ENCODE results near the gene SPEF2.
"Not testable (repeated sequence)": the region's sequence is repeated elsewhere in the genome, so short reads cannot be mapped to it uniquely, and the experiment has no call there.

SPEF2 gene

DNA sequence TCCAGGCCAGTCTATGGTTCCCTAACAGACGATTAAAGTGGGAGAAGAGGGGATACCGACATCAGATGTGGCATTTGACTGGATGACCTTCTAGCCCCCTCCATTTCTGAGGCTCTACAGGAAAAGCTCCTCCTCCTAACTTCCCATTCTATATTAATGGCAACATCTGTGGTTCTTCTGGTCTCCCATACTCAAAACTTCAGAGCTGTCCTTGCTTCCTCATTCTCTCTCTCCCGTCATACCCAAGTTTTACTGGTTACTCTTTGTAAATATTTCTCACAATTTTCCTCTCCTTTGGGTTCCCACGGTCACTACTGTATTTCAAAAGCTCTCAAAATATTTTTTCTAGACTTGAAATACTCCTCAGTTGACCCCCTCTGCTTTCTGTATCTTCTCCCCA is 203.1 kb downstream of the SPEF2 start:
- no peak for DNase-seq (ENCODE audit: low read depth)

DNA sequence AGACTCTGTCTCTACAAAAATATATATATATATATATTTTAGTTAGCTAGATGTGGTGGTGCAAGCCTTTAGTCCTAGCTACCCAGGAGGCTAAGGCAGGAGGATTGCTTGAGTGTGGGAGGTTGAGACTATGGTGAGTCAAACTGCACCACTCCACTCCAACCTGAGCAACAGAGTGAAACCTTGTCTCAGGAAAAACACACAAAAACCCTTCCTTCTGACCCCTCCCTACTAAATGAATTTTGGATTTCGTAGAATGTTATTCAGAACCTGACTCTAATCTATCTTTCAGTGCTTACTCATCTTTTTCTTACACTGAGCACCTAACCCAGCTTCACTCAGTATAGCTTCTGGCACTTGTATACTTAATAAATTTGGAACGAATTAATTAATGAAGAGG is 203.8 kb downstream of the SPEF2 start:
- DNase-seq (ENCODE audit: low read depth), result no peak

DNA sequence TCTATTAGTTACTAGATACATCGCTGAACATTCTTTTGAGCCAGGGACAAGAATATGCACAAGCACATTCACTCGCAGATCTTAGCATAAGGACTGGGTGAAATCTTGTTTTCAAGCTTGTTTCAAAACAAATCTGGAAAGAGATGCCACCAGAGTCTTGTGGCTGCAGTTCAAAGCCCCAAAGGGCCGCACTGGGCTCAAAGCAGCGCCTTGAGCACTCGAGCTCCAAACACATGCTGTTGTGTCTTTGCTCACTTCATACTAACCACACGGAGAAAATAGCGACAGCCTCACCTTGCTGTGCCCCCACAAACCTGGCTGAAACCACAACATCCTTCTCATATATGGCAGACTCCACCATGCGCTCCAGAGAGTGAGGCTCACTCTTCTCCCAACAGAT is 204.8 kb downstream of the SPEF2 start:
- DNase-seq (ENCODE audit: low read depth), result no peak

DNA sequence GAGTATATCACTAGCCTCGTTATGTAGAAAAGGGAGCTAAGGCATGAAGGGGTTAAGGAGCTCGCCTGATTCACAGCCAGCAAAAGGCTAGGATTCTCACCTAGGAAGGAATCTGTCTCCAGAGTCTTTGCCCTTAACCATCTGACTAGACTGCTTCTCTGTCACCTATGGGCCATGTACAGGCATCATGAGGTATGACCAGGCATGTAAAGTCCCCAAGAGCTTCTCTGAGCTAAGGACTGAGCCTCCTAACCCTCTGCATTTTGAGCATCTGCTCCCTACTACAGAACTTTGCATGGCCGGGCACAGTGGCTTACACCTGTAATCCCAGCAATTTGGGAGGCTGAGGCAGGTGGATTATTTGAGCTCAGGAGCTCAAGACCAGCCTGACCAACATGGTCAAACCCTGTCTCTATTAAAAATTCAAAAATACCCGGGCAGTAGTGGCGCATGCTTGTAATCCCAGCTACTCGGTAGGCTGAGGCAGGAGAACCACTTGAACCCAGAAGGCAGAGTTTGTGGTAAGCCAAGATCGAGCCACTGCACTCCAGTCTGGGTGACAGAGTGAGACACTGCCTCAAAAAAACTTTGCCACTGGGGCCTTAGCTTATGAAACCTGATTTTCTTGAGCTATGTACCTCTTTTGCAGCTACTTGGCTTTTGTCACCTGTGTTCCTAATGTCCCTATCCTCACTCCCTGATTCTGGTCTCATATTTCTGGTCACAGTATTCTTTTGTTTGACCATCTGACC is 205.9 kb downstream of the SPEF2 start:
- DNase-seq (ENCODE audit: low read depth), result no peak

DNA sequence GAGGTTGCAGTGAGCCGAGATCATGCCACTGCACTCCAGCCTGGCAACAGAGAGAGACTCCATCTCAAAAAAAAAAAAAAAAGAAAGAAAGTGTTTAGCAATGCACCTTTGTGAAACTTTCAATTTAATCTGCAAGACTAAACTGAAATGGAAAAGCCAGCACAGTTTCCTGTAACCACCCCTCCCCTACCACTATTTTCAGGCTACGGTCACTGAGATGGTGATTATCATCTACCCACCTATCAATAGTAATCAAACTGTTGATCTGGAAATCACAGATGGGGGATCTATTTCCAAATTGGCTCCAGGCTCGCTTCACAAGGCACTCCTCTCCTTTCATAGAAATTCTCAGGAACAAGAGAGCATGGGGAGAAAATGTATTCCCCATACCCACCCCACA is 208.4 kb downstream of the SPEF2 start:
- no peak for DNase-seq (ENCODE audit: low read depth)

DNA sequence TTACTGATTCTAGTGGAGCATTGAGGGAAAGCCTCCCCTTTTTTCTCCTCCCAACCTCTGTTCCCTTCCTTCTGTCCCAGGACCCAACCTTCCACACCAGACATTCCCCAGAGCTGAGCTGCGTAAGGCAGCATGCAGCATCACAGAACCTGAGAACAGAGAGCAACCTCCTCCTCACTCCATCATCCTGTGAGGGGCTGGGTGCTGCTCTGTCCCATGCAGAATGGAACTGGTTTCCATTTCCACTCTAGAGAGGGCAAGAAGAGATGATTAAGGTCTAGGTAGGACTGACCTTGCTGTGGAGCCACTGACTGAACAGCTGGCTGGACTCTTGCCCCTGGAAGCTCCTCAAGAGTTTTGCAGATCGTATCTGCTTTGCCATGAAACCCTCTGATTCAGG is 208.9 kb downstream of the SPEF2 start:
- no peak for DNase-seq (ENCODE audit: low read depth)

DNA sequence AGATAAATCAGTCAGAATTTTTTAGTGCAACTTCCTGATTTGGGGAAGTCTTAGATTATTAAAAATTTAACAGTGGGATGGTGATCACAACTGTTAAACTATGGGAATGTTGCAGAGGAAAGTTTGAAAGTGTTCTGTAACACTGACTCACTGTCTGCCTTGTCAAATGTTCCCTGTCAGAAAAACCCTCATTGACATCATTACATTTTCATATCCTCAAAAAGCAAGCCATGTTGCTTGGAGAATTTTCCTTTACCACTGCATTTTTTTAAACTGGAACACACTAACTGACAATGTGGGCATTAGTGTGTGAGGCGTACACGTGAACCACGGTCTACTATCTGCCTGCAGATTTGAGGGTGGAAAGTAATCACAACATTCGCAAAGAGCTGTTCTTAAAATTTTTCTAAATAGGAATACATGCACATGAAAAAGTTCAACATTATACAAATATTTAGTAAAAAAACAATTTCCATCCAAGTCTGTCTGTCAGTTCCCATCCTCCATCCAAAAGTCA is 210.5 kb downstream of the SPEF2 start:
- no peak for DNase-seq (ENCODE audit: low read depth)

DNA sequence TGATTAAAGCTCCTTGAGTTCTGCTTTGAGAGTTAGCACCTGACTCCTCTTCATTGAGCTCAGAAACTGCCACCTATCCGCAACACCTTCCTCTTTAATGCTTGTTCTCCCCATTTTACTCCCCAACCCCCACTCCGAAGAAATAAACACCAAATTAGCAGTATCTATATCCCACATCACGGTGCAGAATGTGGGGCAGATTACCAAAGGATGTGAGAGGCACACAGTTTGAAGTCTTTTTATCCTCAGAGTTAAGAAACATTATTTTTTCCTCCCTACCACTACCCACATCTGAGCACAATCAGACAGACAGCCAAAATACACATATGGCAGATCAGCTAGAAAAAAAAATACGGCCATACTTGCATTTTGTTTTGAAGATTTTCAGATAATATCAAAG is 212.9 kb downstream of the SPEF2 start:
- DNase-seq (ENCODE audit: low read depth), result no peak

DNA sequence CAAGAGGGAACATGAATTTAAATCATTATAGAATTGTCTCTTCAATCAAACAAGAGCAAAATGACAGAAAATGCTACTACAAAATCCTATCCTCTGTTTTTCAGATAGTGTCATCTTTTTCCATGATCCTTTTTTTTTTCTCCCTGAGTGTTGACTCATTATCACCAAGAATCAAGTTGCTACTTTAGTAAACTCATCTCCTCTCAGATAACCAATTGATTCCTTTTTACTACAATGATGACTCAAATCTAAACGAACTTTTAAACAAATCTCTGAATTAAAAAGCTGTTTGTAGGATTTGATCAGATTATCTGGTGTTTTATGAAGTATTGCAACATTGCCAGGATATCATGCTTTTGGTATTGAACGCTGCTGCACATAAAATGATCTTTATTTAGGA is 215.1 kb downstream of the SPEF2 start:
- no peak for DNase-seq (ENCODE audit: low read depth)

DNA sequence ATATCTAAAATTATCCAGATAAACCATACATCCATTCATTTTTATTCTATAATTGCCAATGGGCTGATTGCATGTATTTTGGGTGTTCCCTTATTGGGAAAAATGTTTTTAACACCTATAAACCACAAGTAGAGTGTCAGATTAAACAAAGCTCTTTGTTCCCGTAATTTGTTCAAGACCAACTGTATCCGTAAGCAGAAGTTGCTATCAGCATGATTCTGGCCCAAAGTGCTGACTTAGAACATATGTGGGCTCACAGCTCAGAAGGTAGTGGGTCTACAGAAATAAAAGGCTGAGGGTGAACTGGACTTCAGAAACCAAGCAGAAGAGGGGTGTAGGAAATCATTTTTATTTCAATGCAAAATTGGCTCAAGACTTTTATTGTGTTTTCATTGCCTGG is 215.6 kb downstream of the SPEF2 start:
- DNase-seq (ENCODE audit: low read depth), result no peak

DNA sequence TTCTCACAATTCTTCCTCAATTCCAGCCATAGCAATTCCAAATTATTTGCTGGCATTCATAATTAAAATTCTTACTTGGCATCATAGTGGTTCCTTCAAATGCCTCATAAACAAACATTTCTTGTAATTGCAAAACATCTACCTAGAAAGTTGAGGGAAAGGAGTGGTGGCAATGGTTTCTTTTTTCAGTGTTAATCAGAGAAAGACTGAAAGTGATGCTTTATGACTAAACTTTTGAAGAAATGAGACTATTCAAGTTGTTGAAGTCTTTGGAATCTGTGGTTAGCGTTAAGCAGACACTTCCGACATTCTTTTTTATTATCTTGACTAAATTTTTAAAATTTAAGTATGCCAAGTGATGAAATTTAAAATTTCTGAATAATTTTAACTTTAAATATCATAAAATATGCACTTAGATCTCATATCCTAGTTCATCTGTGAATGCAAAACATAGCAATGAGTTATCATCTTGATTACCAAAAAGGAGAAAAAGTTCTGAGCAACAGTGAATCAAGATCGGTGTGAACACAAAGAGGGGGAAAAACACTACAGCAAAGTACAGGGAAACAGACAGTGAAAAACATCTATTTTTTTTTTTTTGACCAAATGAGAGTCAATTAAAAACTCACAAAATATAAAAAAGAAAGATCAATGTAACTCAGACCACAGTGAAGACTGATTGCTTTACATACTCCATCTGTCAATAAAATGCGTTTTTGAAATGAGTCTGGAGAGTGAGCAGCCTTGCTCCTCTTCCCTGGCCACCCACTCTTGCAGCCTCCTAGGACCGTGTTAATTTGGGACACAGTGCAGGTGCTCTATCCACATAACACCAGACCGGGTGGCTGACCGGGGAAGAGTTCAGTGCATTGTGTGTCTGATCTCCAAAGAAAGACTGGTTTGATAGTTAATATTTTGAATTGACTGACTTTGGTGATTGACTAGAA is 218.4 kb downstream of the SPEF2 start:
- DNase-seq (ENCODE audit: low read depth), result no peak

DNA sequence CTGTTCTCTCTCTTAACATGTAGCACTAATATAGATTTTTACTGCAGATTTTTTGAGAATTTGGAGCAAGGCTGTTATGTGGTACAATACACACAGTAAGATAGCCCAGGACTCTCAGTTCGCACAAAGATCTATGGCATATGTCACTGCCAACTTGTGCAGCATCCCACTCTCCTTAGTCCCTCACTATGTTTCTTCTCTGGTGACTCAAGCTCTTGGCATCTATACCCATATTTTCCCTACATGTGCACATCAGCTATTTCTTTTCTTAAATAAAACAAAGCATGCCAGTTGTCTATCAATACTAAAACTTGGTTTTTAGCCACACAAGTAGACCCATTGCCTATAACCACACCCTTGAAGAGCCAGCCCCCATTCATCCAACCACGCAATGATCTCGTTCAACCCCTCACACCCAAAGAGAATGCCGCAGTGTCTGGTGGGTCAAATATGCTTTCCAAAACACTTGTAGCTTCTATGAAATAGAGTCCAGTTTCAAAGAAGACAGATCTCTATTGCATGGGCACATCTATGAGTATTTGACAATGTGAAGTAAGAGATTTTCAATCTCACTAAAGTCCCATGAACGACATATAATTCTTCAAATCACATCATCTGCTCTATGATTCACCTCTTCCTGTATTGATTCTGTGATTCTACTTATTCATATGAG is 220.8 kb downstream of the SPEF2 start:
- DNase-seq (ENCODE audit: low read depth), result peak; percentile 50

DNA sequence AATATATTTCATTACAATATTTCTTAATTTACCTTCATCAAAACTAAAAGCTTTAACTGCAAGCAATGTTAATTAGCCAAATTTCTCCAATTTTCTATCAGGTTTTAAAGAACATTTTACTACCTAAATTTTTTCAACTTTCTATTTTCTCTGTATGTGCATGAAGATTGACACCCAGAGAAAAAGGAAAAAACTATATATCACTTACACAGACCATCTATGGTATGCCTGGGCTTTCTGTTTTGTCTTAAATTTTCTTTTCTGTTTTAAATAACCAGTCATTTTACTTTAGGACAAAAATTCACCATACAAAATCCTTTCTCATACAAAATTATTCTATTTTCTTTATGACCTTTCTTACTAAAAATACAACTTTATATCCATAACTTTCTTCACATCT is 225.2 kb downstream of the SPEF2 start:
- DNase-seq (ENCODE audit: low read depth), result no peak

DNA sequence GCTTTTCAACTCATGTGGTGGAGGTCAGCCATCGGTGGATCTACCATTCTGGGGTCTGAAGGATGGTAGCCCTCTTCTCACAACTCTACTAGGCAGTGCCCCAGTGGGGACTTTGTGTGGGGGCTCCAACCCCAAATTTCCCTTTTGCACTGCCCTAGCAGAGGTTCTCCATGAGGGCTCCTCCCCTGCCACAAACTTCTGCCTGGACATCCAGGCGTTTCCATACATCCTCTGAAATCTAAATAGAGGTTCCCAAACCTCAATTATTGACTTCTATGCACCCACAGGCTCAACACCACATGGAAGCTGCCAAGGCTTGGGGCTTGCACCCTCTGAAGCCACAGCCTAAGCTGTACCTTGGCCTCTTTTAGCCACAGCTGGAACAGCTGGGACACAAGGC is 227.8 kb downstream of the SPEF2 start:
- DNase-seq (ENCODE audit: low read depth), result not testable (repeated sequence)

DNA sequence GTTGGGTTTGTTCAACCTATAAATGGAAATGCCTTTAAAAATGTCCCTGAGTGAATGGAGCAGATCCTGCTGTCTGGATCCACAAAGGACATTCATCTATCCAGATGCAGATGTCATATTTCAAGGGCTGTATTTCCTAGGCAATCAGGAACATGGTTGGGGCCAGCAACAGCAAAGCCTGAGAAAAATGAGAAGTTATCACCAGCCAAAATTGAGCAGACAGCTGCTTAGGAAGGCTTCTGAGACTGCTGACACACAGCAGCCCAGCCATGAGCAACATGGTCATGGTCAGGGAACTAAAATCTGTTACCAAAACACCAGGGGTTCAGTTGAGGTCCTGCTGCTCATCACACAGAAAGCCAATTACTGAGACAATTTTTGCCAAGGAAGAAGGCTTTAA is 229.8 kb downstream of the SPEF2 start:
- no peak for DNase-seq (ENCODE audit: low read depth)

DNA sequence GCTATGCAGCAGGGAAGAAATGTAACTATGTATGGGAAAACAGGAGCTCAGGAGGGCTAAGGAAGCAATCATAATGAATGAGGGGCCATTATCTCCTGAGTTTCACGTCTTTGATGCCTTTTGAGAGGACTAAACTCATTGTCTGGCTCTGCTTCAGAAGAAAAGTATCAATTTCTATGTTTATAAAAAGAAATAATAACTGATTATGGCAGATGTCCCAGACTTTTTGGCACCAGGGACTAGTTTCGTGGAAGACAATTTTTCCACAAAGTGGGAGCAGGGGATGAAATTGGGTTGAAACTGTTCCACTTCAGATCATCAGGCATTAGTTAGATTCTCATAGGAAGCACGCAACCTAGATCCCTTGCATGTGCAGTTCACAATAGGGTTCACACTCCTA is 230.3 kb downstream of the SPEF2 start:
- DNase-seq (ENCODE audit: low read depth), result no peak

DNA sequence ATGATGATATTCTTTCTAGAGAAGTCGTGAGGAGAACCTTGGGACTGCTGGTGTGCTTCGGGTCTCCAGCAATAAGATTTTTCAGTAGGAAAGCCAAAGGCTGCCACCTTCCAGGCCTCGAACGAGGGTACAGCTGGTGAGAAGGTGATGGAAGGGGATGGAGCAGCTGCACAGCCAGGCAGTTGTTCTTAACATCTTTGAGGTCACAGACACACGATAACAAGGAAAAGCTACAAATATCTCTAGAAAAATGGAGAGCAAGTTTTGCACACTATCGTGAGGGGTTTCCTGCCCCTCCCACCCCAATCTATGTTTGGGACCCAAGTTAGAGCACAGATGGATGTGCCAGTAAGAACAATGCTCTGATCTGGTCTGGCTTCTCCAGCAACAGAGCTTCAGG is 232.2 kb downstream of the SPEF2 start:
- no peak for DNase-seq (ENCODE audit: low read depth)

DNA sequence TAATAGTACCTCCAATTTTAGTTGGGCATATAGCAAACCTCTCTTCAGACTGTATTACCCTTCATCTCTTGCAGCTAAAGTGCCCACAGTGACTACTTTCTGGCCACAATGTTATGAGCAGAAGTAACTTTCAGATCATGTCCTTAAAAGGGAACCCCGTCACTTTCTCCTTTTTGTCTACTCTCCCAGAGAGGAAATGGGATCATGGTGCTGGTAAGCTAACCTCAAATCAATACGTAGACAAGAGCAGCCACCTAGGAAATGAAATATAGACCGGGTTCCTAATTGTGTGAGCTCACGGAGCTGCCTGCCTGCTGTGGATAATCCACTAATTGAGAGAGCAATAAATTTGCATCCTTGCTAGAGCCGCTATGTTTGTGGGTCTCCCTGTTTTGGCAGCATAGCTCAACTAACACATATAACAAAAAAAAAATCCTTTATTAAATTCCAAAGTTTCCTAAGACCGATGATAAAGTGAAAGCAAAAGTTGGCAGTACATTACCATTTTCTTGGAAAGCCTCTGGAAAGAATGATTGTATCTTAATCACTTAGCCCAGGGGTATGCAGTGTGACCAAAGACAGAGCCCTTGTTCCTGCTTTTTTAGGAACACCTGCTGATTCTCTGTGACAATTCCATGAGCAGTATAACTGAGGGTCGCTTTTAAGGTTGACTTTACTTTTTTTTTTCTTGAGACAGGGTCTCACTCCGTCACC is 233.5 kb downstream of the SPEF2 start:
- peak; percentile 51 for DNase-seq (ENCODE audit: low read depth)

DNA sequence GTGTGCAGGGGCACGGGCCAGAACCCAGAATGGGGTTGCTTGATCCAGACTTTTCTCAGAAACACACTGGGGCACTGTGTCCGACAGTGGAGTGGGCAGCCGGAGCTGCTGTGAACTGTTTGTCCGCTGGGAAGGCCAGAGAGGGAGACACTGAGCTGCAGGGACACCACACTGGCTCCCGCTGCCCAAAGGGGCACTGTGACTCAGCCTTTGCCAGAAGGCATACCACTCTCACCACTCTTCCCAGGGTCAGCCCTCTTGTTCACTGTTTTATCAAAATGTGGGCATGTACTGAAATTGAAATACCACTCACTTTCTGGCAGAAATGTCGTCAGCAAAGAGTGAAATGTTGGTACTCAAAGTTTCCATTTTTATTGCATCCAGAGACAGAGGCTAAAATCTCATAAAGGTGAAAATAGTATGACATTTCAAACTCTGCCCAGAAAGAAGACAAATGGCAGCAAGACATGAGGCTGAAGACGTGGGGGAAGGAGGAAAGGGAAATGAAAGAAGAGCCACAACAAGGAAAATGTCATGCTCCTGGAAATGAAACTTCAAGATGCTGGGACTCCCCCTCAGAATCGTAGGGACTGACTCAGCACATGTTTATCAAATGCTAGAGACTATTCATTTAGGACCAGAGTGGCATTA is 234.5 kb downstream of the SPEF2 start:
- peak; percentile 61 for DNase-seq (ENCODE audit: low read depth)

DNA sequence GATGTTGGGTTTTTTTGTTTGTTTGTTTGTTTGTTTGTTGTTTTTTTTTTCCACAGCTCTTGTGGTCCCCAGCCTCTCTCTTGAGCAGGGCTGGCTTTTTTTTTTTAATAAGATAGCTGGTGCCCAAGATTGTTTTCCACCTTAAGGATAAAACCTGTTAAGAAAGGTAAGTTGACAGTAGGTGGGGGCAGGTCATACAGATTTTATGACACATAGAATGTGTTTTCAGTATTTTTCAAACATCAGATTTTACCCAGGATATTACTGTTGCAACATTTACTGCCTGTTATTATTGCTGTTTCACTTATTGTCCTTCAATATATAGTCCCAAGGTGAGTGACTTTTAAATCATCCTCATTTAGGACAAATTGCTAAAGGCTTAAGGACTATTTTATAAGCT is 235.1 kb downstream of the SPEF2 start:
- DNase-seq (ENCODE audit: low read depth), result no peak

DNA sequence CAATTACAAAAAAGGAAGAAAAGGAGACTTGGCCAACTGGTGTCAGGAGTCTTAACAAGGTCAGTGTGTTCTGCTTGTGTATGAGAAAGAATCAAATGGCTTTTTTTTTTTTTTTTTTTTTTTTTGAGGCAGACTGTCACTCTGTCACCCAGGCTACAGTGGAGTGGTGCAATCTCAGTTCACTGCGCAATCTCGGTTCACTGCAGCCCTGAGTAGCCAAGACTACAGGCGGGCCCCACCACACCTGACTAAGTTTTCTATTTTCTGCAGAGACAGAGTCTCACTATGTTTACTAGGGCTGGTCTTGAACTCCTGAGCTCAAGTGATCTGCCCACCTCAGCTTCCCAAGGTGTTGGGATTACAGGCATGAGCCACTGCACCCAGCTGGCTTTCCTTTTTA is 236.0 kb downstream of the SPEF2 start:
- no peak for DNase-seq (ENCODE audit: low read depth)
